Gastrocnemius medialis (tissue), 4 donors: ENCODE results near the gene GRK6. TPM values are rescaled to one million over a fixed set of nuclear protein-coding genes. Genes with fewer than 3 reads are reported as not detected.

Experiments used
- ATAC-seq, 2 donors: fragments of 150-250 bp; one replicate each; pipeline ENCODE4 v1.9.1; 2016
- DNase-seq, 2 donors: peaks; one replicate each; pipeline ENCODE4 v3.0.0-alpha.2; 2019
- H3K27ac ChIP-seq, 4 donors: fragments of 200-600 bp; sonication (generic); 1 replicate in 1 of 4; 2 replicates in 3 of 4; pipeline ENCODE4 v1.5.1; 2016 to 2018; ENCODE audit warnings: mild to moderate bottlenecking in 2 of 4, moderate library complexity in 1 of 4
- H3K27me3 ChIP-seq, 3 donors: fragments of 200-600 bp; sonication (generic) in 2 of 3; 1 replicate in 1 of 3; 2 replicates in 2 of 3; pipeline versions ENCODE4 v1.5.1 to v1.6.0; 2016 to 2019; ENCODE audit warnings: mild to moderate bottlenecking in 1 of 3, moderate library complexity in 1 of 3
- H3K36me3 ChIP-seq, 2 donors: fragments of 200-600 bp; sonication (generic) in 1 of 2; one replicate each; pipeline ENCODE4 v1.5.1; 2017 to 2018
- H3K4me1 ChIP-seq, 2 donors: fragments of 200-600 bp; sonication (generic) in 1 of 2; one replicate each; pipeline ENCODE4 v1.5.1; 2016 to 2017; ENCODE audit warnings: mild to moderate bottlenecking in 2 of 2
- H3K4me3 ChIP-seq, 4 donors: fragments of 200-600 bp; sonication (generic) in 3 of 4; 1 replicate in 1 of 4; 2 replicates in 3 of 4; pipeline ENCODE4 v1.5.1; 2016 to 2019; ENCODE audit warnings: mild to moderate bottlenecking in 2 of 4
- H3K9me3 ChIP-seq, 3 donors: fragments of 200-600 bp; sonication (generic) in 2 of 3; 1 replicate in 1 of 3; 2 replicates in 2 of 3; pipeline ENCODE4 v1.5.1; 2016 to 2019
- POLR2A ChIP-seq, 2 donors: fragments of 450-650 bp; IDR thresholded peaks; one replicate each; pipeline ENCODE4 v1.6.1; 2017; ENCODE audit warnings: antibody characterized with exemption in 2 of 2, mild to moderate bottlenecking in 2 of 2, moderate library complexity in 2 of 2
- in situ Hi-C, 4 donors: fragments of 200-750 bp; cut with MboI; loops; one replicate each; pipeline versions ENCODE4 v1.15.0 to v1.8.0; 2017; ENCODE audit warnings: low sequenced_read_pairs in 4 of 4
- intact Hi-C: fragments of 100-400 bp; cut with DNase I; formaldehyde crosslinking; loops from one replicate; pipeline ENCODE4 v1.15.1; 2023; ENCODE audit warnings: low total_unique reads
- total RNA-seq, 4 donors: library from RNA; depleted of rRNA; stranded (reverse); fragments of >200 nt; gene quantifications; one replicate each; pipeline versions ENCODE4 v1.1.0 to v1.2.3, GENCODE V29; 2016
- TF ChIP-seq, protein P1 (sequence below), 5 experiments: fragments of 450-650 bp in 3 of 5; fragments of 200-600 bp in 2 of 5; sonication (generic) in 2 of 5; IDR thresholded peaks in 4 of 5; conservative IDR thresholded peaks in 1 of 5; 1 replicate in 4 of 5; 2 replicates in 1 of 5; pipeline ENCODE4 v1.5.1; 2016 to 2019; ENCODE audit warnings: antibody characterized with exemption in 5 of 5, mild to moderate bottlenecking in 3 of 5, moderate library complexity in 3 of 5

GRK6 gene
- total RNA-seq, 4 donors from 2014 or later = 12.7 to 40.5 (median 32.2) TPM

DNA sequence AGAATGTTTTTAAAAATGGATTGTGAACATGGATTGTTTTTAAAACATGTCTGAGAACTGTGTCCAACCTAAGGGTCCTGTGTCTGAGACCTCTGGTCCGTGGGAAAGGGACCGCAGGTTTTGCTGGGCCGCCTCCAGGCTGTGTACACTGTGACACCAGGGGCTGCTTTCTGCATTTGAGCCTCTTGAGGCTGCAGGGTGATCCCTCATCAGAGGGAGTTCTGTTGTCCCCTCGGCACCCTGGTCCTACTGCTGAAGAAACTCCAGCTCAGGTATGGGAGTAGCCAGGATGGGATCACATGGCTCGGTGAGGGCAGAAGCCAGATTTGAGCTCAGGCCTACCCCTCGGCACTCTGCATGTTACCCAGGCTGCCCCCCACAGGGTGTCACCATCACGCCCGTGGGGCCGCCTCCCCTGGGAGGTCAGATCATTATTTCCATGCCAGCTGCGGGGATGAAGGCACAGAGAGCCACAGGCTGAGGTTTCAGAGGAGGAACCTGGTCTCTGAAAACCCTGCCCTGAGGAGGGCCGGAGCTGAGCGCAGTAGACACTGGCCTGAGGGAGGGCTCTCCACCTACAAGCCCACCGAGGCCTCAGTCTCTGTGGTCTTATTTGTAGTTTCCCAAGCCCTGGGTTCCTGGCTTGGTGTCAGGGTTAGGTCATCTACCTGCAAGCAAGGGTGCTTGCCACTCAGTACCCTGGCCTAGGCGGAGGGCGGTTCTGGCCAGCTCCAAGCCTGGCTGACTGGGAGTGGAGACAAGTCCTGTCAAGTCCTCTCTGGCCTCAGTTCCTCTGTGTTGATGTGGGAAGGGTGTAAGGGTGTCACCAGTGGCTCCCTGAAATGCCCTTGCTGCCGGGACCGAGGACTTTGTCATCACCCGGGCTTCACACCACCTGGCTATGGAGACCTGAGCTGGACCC lies 22.9 kb downstream of the GRK6 start:
- Histone ChIP-seq H3K4me3 (no peak overlapping the region), H3K36me3 (no peaks in the 10 kb centered on the region), H3K4me1 (peaks cover 17 to 25% of the 10 kb centered on the region in 2 donors), H3K9me3 (no peaks in the 10 kb centered on the region), H3K27me3 (peaks cover 12 to 33% (median 23%) of the 10 kb centered on the region in 3 donors), H3K27ac (no peak overlapping the region)
- in situ Hi-C loops (loop anchor here in 2 of 4 donors (10.0 kb wide), 2 partner anchors 45 to 55 kb away; partner anchors contain the start of genes F12 (in 1 of the 2) and PFN3 (in 1 of the 2)), intact Hi-C loops (loop anchor here (10.0 kb wide), 1 partner anchor 335 kb away; no protein-coding TSS in a partner anchor)
- TF ChIP-seq, protein P1, sequence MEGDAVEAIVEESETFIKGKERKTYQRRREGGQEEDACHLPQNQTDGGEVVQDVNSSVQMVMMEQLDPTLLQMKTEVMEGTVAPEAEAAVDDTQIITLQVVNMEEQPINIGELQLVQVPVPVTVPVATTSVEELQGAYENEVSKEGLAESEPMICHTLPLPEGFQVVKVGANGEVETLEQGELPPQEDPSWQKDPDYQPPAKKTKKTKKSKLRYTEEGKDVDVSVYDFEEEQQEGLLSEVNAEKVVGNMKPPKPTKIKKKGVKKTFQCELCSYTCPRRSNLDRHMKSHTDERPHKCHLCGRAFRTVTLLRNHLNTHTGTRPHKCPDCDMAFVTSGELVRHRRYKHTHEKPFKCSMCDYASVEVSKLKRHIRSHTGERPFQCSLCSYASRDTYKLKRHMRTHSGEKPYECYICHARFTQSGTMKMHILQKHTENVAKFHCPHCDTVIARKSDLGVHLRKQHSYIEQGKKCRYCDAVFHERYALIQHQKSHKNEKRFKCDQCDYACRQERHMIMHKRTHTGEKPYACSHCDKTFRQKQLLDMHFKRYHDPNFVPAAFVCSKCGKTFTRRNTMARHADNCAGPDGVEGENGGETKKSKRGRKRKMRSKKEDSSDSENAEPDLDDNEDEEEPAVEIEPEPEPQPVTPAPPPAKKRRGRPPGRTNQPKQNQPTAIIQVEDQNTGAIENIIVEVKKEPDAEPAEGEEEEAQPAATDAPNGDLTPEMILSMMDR (IDR thresholded peaks at IDR 0.05 in 4 of 5, conservative IDR thresholded peaks at IDR 0.05 in 1 of 5) = no peak
- TF ChIP-seq POLR2A (IDR thresholded peaks at IDR 0.05) = no peak
- ATAC-seq (no peak), DNase-seq (no peak)

DNA sequence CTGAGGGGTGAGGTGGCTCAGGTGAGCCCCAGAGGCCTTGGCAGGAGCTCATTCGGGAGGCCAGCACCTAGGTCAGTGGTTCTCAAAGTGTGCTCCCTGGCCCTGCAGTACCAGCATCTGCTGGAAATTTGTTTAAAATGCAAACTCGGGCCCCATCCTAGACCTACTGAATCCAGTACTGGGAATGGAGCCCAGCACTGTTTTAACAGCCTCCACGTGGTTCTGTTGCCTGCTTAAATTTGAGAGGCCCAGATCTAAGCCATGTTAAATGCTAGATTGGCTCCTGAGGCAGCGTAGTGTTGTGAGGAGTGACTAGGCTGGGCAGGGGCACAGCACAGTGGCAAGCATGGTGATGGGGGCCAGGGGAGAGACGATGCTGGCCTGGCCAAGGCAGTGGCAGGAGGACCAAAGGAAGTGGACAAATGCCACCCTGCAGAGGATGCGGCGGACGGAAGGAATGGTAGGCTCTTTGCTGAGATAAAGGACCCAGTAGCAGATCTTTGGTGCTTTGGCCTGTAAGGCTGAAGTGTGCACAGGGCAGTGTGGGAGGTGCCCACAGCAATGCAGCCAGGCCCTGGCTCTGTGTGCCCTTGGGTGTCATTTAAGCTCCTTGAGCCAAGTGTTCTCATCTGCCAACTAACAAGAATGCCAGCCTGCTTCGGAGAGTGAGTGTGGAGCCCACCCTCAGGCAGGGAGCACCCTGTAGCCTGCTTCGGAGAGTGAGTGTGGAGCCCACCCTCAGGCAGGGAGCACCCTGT lies 24.4 kb downstream of the GRK6 start:
- TF ChIP-seq, protein P1 (IDR thresholded peaks at IDR 0.05 in 4 of 5, conservative IDR thresholded peaks at IDR 0.05 in 1 of 5) = no peak
- no peak for TF ChIP-seq POLR2A (IDR thresholded peaks at IDR 0.05)
- in situ Hi-C loops (loop anchor here in 1 of 4 donors (10.0 kb wide), 1 partner anchor 46 kb away; the partner anchor contains the start of genes F12 and PFN3), intact Hi-C loops (loop anchor here (10.0 kb wide), 1 partner anchor 336 kb away; no protein-coding TSS in a partner anchor)
- peaks cover 12 to 33% (median 23%) of the 10 kb centered on the region in 3 donors for H3K27me3 ChIP-seq
- no peaks in the 10 kb centered on the region for H3K36me3 ChIP-seq
- no peak overlapping the region for H3K27ac ChIP-seq
- DNase-seq = no peak
- peaks cover 15 to 29% of the 10 kb centered on the region in 2 donors for H3K4me1 ChIP-seq
- H3K4me3 ChIP-seq = no peak overlapping the region
- ATAC-seq = no peak
- no peaks in the 10 kb centered on the region for H3K9me3 ChIP-seq

DNA sequence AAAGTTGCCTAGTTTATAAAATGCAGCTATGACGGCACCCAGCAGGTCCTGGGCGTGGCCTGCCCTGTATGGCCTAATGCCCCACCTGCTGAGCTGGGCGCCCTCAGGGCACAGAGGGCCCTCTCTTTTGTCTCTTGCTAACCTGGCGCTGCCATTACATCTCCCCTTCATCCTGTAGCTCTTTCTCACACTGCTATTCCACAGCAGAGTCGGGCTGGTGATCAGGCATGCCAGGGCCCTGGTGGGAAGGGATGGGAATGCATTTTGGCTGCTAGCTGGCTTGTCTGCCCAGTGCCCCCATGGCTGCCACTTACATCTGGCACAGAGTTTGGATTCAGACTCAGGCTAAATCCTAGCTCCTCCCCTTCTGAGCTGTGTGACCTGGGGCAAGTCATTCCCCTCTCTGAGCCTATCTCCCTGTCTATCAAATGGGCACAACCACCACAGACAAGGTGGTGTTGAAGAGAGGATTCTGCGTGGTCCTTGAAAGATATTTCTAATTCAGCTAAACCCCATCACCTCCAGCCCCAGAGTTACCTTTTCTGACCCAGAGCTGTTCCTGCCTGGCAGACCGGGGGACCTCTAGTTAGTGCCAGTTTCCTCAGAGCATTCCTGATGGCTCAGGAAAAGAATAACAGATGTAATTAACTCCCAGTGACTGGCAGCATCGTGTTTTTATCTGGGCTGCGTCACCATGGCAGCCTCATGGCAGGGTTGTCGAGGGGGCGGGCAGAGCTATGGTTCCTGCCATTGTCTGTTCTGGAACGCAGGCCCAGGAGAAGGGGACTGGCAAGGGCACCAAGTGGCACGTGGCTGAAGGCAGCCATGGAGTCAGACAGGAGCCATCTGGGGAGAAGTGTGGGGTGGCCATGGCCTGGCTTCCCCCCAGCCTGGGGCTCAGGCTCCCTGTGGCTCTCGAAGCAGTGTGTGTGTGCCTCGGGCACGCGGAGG lies 26.5 kb downstream of the GRK6 start:
- ATAC-seq (no peak), DNase-seq (no peak)
- Histone ChIP-seq H3K27ac (no peak overlapping the region), H3K4me1 (peaks cover 10 to 26% of the 10 kb centered on the region in 2 donors), H3K4me3 (no peak overlapping the region), H3K27me3 (peaks cover 12 to 24% (median 14%) of the 10 kb centered on the region in 3 donors), H3K9me3 (no peaks in the 10 kb centered on the region), H3K36me3 (no peaks in the 10 kb centered on the region)
- no peak for TF ChIP-seq POLR2A (IDR thresholded peaks at IDR 0.05)
- TF ChIP-seq, protein P1 (IDR thresholded peaks at IDR 0.05 in 4 of 5, conservative IDR thresholded peaks at IDR 0.05 in 1 of 5) = no peak
- in situ Hi-C loops = loop anchor here in 1 of 4 donors (10.0 kb wide), 1 partner anchor 48 kb away; the partner anchor contains the start of genes F12 and PFN3
- intact Hi-C loops = loop anchor here (10.0 kb wide), 1 partner anchor 338 kb away; no protein-coding TSS in a partner anchor
